Natural killer cell treated with Interleukin-12 subunit alpha and Interleukin-12 subunit beta and Interleukin-15 and Interleukin-18, amount 100 ng/mL, for 72 hours (primary cell): ENCODE data around the gene DNAI2. TPM values are rescaled to one million over a fixed set of nuclear protein-coding genes. Genes with fewer than 3 reads are reported as not detected.

Experiments
- total RNA-seq, 2 donors: library from RNA; stranded (reverse); gene quantifications; one replicate each; pipeline ENCODE4 v1.2.3, GENCODE V29; 2022

DNAI2 gene
- total RNA-seq, 2 donors from 2014 or later, result not detected

Other genes with a start within 250 kb of the DNAI2 start
- gene RPL38, start 70.6 kb upstream of the DNAI2 start, total RNA-seq, result 100 to 1,000 TPM; 593 to 982 TPM
- gene TTYH2, start 60.7 kb upstream of the DNAI2 start, total RNA-seq, result 1 to 10 TPM; 1.5 to 1.9 TPM
- gene KIF19, start 52.0 kb downstream of the DNAI2 start, total RNA-seq, result under 1 TPM in 1 of 2 donors, not detected in 1; 0.29 TPM
- not detected for gene BTBD17, start 87.6 kb downstream of the DNAI2 start, total RNA-seq
- not detected for gene GPR142, start 93.3 kb downstream of the DNAI2 start, total RNA-seq
- under 1 TPM in 1 of 2 donors, not detected in 1; 0.25 TPM for gene GPRC5C, start 157.9 kb downstream of the DNAI2 start, total RNA-seq
- gene CD300A, start 192.4 kb downstream of the DNAI2 start, total RNA-seq, result 10 to 100 TPM; 17.6 to 43.7 TPM